GM19023 (cell line): ENCODE results near the gene KRTAP10-2.

Experiments used
- ATAC-seq: cut with Tn5 transposase; IDR thresholded peaks from one replicate; pipeline ENCODE4 v1.9.1; 2021; ENCODE audit warnings: mild to moderate bottlenecking, moderate library complexity; ENCODE audit not compliant: unreplicated experiment

KRTAP10-2 gene

GRCh38 chr21:44527156-44527982, 23.9 kb downstream of the KRTAP10-2 start:
- ATAC-seq, result no peak

GRCh38 chr21:44526096-44526997, 25.0 kb downstream of the KRTAP10-2 start:
- no peak for ATAC-seq

GRCh38 chr21:44525391-44526095, 25.8 kb downstream of the KRTAP10-2 start:
- ATAC-seq, result no peak

GRCh38 chr21:44524414-44525371, 26.6 kb downstream of the KRTAP10-2 start:
- no peak for ATAC-seq

- no peak for ATAC-seq
These were observed 27.5 kb downstream of the KRTAP10-2 start for GRCh38 chr21:44523567-44524413.

GRCh38 chr21:44522753-44523204, 28.5 kb downstream of the KRTAP10-2 start:
- no peak for ATAC-seq

GRCh38 chr21:44521928-44522752, 29.2 kb downstream of the KRTAP10-2 start:
- no peak for ATAC-seq

DNA sequence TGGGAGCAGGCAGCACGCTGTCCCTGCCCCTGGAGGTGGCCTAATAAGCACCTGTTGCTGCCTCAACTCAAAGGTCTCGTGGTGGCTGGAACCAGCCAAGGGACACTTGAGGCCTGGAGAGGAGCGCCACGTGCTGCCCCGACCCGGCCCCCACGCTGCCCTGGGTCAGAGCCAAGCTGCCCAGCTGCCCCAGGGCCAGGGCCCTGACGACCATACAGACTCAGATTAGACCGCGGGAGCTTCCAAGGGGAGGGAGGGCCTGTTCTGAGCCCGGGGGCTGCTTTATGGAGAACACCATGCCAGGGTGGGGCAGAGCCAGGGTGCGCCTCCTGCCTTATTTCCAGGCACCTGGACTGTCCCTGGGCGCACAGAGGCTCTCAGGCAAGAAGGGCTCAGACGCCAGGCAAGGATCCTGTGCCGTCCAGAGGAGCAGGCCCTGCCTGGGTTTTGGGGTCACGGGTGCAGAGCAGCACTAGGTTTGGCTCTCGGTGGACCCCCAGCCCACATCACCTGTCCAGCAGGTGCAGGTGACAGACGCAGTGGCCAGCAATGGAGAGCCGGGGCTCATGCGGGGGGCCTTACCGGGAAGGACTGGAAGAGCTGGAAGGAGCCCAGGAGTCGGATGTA, 29.9 kb downstream of the KRTAP10-2 start:
- ATAC-seq, result no peak

- no peak for ATAC-seq
These were observed 30.7 kb downstream of the KRTAP10-2 start for GRCh38 chr21:44520326-44521300.

GRCh38 chr21:44519346-44520325, 31.7 kb downstream of the KRTAP10-2 start:
- ATAC-seq, result no peak

DNA sequence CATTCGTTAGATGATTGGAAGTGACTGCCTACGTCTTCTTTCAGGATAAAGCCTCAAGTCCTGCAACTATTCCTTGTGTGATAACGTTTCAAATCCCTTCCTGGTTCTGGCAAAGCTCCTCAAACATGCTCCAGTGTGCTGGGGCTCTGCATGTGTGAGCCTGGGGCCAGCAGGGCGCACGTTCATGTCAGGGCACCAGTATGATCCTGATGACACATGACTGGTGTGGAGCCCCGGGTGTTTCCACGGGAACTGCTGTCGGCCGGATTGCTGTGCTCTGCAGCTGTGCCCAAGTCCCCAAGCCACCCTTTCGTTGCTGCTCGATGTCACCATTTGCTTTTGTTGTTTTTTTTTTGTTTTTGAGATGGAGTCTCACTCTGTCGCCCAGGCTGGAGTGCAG, 32.6 kb downstream of the KRTAP10-2 start:
- ATAC-seq, result no peak

GRCh38 chr21:44517175-44517899, 34.0 kb downstream of the KRTAP10-2 start:
- no peak for ATAC-seq

- ATAC-seq, result no peak
These were observed 34.5 kb downstream of the KRTAP10-2 start for GRCh38 chr21:44516828-44517174.

DNA sequence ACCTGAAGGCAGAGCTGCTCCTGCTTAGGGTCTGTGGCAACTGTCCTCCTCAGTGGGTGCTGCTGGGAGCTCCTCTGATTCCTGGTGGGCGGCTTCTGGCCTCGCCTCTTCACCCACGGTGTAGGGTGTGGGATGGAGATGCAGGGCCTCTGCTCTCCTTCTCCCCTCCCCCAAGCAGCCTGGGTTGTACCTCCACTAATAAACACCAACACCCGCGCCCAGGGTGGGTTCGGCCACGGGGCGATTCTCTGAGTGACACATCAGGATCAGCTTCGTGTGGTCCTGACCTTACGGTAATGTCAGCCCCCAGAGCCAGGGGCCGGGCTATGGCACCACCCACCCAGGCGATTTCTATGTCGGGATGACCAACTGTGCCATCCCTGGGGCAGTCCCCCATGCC, 35.0 kb downstream of the KRTAP10-2 start:
- ATAC-seq, result no peak
